Karpas-422 (cell line): Measurements from ENCODE around the gene DEPP1. TPM values are rescaled to one million over a fixed set of nuclear protein-coding genes. Genes with fewer than 3 reads are reported as not detected.

ENCODE experiments used
- DNase-seq: peaks from one replicate; pipeline ENCODE4 v3.0.0-alpha.2; 2015
- H2AFZ ChIP-seq: fragments of 200-600 bp; sonication (generic); 2 replicates; pipeline ENCODE4 v1.6.1; 2014; ENCODE audit warnings: antibody characterized with exemption, low read length, mixed read lengths
- H3K27ac ChIP-seq: fragments of 200-600 bp; sonication (generic); 2 replicates; pipeline ENCODE4 v1.5.1; 2014; ENCODE audit warnings: mild to moderate bottlenecking, low read length, moderate library complexity
- H3K27me3 ChIP-seq: fragments of 200-600 bp; sonication (generic); 2 replicates; pipeline ENCODE4 v1.6.1; 2014; ENCODE audit warnings: low read length, mixed read lengths
- H3K36me3 ChIP-seq: fragments of 200-600 bp; sonication (generic); 2 replicates; pipeline ENCODE4 v1.6.1; 2014; ENCODE audit warnings: low read length, mixed read lengths; ENCODE audit not compliant: insufficient read depth
- H3K4me1 ChIP-seq: fragments of 200-600 bp; sonication (generic); 2 replicates; pipeline ENCODE4 v1.6.1; 2014; ENCODE audit warnings: mild to moderate bottlenecking, low read length, mixed read lengths
- H3K4me2 ChIP-seq: fragments of 200-600 bp; sonication (generic); 2 replicates; pipeline ENCODE4 v1.6.1; 2014; ENCODE audit warnings: low read length, low read depth, mild to moderate bottlenecking; ENCODE audit not compliant: poor library complexity, severe bottlenecking
- H3K4me3 ChIP-seq: fragments of 200-600 bp; sonication (generic); 2 replicates; pipeline ENCODE4 v1.5.1; 2014; ENCODE audit warnings: mild to moderate bottlenecking, antibody characterized with exemption, low read length, mixed read lengths
- H3K79me2 ChIP-seq: fragments of 200-600 bp; sonication (generic); 2 replicates; pipeline ENCODE4 v1.6.1; 2014; ENCODE audit warnings: mild to moderate bottlenecking, low read length, mixed read lengths
- H3K9ac ChIP-seq: fragments of 200-600 bp; sonication (generic); 2 replicates; pipeline ENCODE4 v1.6.0; 2014; ENCODE audit warnings: low read length
- H3K9me2 ChIP-seq: fragments of 200-600 bp; sonication (generic), shearing (Covaris generic); replicated peaks from 2 replicates; pipeline ENCODE4 v1.6.0; 2014; ENCODE audit warnings: mild to moderate bottlenecking, low read length, moderate library complexity; ENCODE audit not compliant: insufficient read depth
- H3K9me3 ChIP-seq: fragments of 300-700, 200-600 bp; sonication (generic); 2 replicates; pipeline ENCODE4 v1.6.1; 2014; ENCODE audit warnings: low read length, mixed read lengths
- H4K20me1 ChIP-seq: fragments of 200-600 bp; sonication (generic); 2 replicates; pipeline ENCODE4 v1.6.1; 2014; ENCODE audit warnings: mild to moderate bottlenecking, antibody characterized with exemption, low read length, low read depth; ENCODE audit not compliant: insufficient read depth
- total RNA-seq: library from RNA; depleted of rRNA; stranded (reverse); fragments of >200 nt; shearing (Covaris generic); gene quantifications from 2 replicates; pipeline ENCODE4 v1.2.3, GENCODE V29; 2014; ENCODE audit warnings: low replicate concordance

Gene DEPP1
- total RNA-seq, 1 experiment from 2014 or later: not detected

DNA sequence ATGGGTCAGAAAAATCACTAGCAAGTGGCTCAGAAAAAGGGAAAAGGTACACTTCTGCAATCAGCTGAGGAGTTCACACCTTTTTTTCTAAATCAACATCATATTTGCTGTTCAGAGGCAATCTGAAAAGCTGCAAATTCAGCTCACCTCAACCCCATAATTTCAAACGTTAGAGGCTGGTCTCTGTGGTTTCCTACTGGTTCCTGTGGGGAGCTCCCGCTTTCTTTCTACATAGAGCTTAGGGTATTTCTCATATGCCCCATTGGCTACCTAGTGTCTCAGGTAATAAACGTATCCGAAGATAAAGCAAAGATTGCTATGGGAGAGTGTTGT is 16.9 kb upstream of the DEPP1 start:
- H3K27ac ChIP-seq: no peak overlapping the region
- H3K36me3 ChIP-seq: no peaks in the 10 kb centered on the region
- H3K4me3 ChIP-seq: no peak overlapping the region
- H2AFZ ChIP-seq: no peak overlapping the region
- no peak for DNase-seq
- H3K9ac ChIP-seq: no peak overlapping the region
- no peaks in the 10 kb centered on the region for H3K27me3 ChIP-seq
- H3K9me2 ChIP-seq: no peaks in the 10 kb centered on the region; the same call in 1 of the 2 replicates
- no peaks in the 10 kb centered on the region for H3K9me3 ChIP-seq
- H3K4me2 ChIP-seq: no peak overlapping the region
- no peaks in the 10 kb centered on the region for H4K20me1 ChIP-seq
- peaks cover 6% of the 10 kb centered on the region for H3K4me1 ChIP-seq
- no peaks in the 10 kb centered on the region for H3K79me2 ChIP-seq

DNA sequence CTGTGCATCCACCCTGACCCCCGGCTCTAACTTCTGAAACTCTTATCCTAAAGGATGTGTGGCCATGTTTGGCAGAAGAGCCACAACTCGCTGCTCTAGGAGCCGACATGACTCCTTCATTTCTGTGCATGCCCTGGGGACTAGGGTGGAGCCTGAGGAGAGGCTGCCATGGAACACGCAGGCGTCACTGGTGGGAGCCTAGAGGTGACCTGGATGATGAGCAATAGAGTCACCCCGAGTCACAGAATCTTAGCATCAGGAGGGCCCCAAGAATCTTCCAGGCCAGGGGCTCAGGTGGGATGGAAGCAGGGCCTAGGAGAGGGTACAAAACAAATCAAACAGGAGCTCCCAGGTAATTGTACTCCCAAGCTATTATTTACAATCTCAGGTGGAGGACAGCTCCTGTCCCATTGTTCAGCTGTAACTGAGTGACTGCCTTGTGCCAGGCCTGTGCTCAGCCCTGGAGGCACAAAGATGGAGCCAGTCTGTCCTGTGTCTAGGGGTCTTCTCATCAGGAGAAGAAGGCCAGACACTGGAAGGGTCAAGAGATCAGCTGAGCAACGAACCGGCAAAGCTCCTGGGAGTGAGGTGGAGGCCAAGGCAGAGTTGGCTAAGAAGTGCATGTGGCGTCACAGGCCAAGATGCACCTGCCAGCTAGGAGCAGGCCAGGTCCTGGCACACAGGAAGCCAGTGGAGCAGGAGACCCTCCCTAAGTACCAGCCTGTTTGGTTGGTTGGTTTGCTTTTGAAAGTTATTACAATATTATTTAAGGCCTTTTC is 16.3 kb upstream of the DEPP1 start:
- Histone ChIP-seq H3K9me2 (no peaks in the 10 kb centered on the region; the same call in 1 of the 2 replicates), H3K9me3 (no peaks in the 10 kb centered on the region), H3K79me2 (no peaks in the 10 kb centered on the region), H3K27ac (no peak overlapping the region), H3K27me3 (no peaks in the 10 kb centered on the region), H3K4me1 (peaks cover under 1% of the 10 kb centered on the region), H3K36me3 (no peaks in the 10 kb centered on the region), H2AFZ (no peak overlapping the region), H3K4me3 (no peak overlapping the region), H3K9ac (no peak overlapping the region), H4K20me1 (no peaks in the 10 kb centered on the region), H3K4me2 (no peak overlapping the region)
- no peak for DNase-seq

DNA sequence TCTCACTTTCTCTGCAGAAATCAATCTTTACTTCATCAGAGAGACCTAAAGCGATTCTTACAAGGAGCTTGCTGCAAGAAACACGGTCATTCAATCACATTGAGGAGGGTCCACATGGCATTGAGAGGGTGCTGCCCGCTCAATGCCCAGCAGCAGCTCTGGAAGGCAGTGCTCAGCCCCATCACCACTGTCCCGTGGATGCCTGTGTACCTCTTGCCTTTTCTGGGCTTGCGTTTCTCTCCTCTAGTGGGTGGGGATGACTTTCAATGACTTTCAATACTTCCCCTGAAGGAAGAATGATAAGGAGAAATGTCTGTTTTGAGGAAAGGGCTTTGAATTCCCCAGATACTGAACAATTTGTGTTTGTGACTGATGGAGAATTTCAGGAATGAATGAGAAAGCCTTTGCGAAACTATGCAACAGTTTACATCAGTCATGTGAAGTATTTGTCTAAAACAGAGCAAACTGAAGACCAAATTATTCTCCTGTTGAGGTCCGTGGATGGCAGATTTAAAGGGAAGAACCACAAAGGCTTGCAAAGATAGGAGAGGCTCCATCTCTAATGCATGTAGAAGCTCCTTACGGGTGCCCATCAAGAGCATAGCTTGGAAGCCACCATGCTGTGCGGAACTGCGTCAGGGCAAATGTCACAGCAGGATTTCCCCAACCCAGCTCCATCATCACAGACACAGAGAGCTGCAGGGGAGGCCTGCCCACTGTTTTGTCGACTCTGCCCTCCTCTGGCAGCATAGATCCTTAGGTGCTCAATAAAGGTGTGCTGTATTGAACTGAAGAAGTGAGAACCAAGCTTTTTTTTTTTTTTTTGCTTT is 15.5 kb upstream of the DEPP1 start:
- no peak overlapping the region for H3K9ac ChIP-seq
- no peak overlapping the region for H3K4me3 ChIP-seq
- H3K27me3 ChIP-seq: no peaks in the 10 kb centered on the region
- DNase-seq: no peak
- no peaks in the 10 kb centered on the region for H3K9me3 ChIP-seq
- no peak overlapping the region for H3K27ac ChIP-seq
- no peaks in the 10 kb centered on the region for H3K36me3 ChIP-seq
- no peaks in the 10 kb centered on the region for H3K9me2 ChIP-seq
- H3K4me1 ChIP-seq: no peaks in the 10 kb centered on the region
- H3K79me2 ChIP-seq: no peaks in the 10 kb centered on the region
- no peak overlapping the region for H2AFZ ChIP-seq
- H4K20me1 ChIP-seq: no peaks in the 10 kb centered on the region
- H3K4me2 ChIP-seq: no peak overlapping the region

DNA sequence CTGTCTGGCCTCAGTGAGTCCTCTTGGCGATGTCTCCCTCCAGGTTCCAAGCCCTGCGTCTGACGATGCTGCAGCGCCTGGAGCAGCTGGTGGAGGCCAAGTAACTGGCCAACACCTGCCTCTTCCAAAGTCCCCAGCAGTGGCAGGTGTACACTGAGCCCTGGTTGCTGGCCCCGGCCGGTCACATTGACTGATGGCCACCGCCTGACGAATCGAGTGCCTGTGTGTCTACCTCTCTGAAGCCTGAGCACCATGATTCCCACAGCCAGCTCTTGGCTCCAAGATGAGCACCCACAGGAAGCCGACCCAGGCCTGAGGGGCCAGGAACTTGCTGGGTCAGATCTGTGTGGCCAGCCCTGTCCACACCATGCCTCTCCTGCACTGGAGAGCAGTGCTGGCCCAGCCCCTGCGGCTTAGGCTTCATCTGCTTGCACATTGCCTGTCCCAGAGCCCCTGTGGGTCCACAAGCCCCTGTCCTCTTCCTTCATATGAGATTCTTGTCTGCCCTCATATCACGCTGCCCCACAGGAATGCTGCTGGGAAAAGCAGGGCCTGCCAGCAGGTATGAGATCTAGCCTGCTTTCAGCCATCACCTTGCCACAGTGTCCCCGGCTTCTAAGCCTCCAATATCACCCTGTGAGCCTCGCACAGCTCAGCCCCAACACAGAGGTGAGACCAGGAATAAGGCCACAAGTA is 14.8 kb upstream of the DEPP1 start:
- Histone ChIP-seq H3K9me3 (no peaks in the 10 kb centered on the region), H3K27ac (no peak overlapping the region), H2AFZ (no peak overlapping the region), H3K4me3 (no peak overlapping the region), H3K9me2 (no peaks in the 10 kb centered on the region), H3K79me2 (no peaks in the 10 kb centered on the region), H3K4me2 (no peak overlapping the region), H3K36me3 (no peaks in the 10 kb centered on the region), H3K27me3 (no peaks in the 10 kb centered on the region), H4K20me1 (no peaks in the 10 kb centered on the region), H3K4me1 (no peaks in the 10 kb centered on the region), H3K9ac (no peak overlapping the region)
- DNase-seq: no peak

DNA sequence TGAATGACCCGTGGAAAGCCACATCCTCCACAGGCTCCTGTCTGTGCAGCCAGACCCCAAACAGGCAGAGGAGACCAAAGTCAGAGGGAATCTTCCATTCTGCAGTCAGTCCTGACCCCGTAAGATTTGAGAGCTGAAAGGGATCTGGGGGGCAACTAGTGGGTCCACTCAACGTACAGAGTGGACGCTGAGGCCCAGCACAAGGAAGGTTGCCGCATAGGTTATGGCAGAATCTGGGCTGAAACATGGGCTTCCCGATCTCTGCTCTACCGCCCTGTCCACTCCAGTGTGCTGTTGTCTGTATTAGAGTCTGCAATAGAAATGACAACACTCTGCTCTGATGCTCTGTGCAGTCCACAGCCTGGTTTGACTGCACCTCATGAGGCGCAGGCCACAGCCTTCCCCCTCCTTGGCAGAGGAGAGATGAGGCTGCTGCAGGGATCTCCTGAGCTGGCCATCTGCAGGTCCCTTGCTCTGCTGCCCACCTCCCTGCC is 14.2 kb upstream of the DEPP1 start:
- Histone ChIP-seq H3K4me3 (no peak overlapping the region), H3K79me2 (no peaks in the 10 kb centered on the region), H3K27me3 (no peaks in the 10 kb centered on the region), H4K20me1 (no peaks in the 10 kb centered on the region), H3K9ac (no peak overlapping the region), H3K9me2 (no peaks in the 10 kb centered on the region), H3K36me3 (no peaks in the 10 kb centered on the region), H3K27ac (no peak overlapping the region), H3K9me3 (no peaks in the 10 kb centered on the region), H2AFZ (no peak overlapping the region), H3K4me2 (no peak overlapping the region), H3K4me1 (no peaks in the 10 kb centered on the region)
- DNase-seq: no peak

DNA sequence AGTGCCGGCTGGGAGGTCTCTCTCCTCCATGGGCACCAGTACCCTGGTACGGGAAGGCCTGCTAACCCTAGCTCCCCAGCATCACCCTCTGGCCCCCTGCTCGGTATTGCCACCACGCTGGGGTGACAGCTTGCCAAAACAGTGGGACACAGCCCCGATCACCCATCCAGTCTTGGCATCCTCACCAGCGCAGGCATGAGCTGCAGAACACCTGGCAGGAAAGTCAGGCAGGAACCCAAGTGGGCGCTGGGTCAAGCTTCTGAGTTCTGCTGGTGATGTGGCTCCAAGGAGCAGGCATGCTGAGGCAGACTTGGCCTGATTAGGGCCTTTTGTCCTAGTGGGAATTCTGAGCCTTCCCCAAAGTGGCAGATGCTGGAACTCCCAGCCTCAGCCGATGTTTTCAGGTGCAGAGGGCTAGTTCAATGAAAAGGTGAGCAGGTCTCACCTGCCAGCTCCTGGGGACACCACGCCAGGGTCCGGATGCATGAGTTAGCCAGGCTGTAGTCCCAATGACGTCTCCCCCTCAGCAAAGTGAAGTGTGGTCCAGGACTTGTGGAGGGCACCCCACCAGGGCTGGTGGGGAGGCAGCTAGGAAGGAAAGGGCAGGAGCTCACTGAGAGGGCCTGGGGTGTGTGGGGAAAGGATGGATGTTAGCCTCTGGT is 13.6 kb upstream of the DEPP1 start:
- Histone ChIP-seq H3K9me3 (no peaks in the 10 kb centered on the region), H2AFZ (no peak overlapping the region), H3K27ac (no peak overlapping the region), H4K20me1 (no peaks in the 10 kb centered on the region), H3K4me3 (no peak overlapping the region), H3K36me3 (no peaks in the 10 kb centered on the region), H3K9me2 (no peaks in the 10 kb centered on the region), H3K27me3 (no peaks in the 10 kb centered on the region), H3K9ac (no peak overlapping the region), H3K4me2 (no peak overlapping the region), H3K79me2 (no peaks in the 10 kb centered on the region), H3K4me1 (no peaks in the 10 kb centered on the region)
- DNase-seq: no peak

DNA sequence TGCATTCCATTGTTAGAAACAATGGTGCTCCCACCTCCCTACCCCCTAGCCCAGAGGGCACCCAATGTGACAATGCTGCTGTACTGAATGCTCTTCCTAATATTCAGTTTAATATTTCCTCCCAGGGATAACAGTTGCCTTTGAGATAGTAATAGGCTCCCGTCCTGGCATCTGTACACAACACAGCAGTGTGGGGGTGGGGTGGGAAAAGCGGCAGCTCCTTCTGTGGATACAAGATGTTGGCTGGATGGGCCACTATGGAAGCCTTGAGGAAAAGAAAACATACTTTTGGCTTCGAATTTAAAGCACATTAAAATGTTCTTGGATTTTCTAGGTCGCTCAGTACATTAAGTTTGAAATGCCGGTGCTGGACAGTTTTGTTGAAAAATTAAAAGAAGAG is 13.0 kb upstream of the DEPP1 start:
- H3K79me2 ChIP-seq: no peaks in the 10 kb centered on the region
- H3K27ac ChIP-seq: no peak overlapping the region
- H3K4me3 ChIP-seq: no peak overlapping the region
- no peak for DNase-seq
- no peaks in the 10 kb centered on the region for H3K4me1 ChIP-seq
- H2AFZ ChIP-seq: no peak overlapping the region
- H3K9me2 ChIP-seq: no peaks in the 10 kb centered on the region
- H3K9ac ChIP-seq: no peak overlapping the region
- H3K27me3 ChIP-seq: no peaks in the 10 kb centered on the region
- no peaks in the 10 kb centered on the region for H3K9me3 ChIP-seq
- no peak overlapping the region for H3K4me2 ChIP-seq
- H3K36me3 ChIP-seq: no peaks in the 10 kb centered on the region
- H4K20me1 ChIP-seq: no peaks in the 10 kb centered on the region
